NCI-H82 treated with DMSO at 0.1 percent for 48 hours (cell line): ENCODE data around the gene TMEM119.

Source experiments
- DNase-seq: peaks from one replicate; lab custom pipeline; 2025; ENCODE audit not compliant: unreplicated experiment; lab: John Stamatoyannopoulos, UW

TMEM119 gene, protein sequence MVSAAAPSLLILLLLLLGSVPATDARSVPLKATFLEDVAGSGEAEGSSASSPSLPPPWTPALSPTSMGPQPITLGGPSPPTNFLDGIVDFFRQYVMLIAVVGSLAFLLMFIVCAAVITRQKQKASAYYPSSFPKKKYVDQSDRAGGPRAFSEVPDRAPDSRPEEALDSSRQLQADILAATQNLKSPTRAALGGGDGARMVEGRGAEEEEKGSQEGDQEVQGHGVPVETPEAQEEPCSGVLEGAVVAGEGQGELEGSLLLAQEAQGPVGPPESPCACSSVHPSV

DNA sequence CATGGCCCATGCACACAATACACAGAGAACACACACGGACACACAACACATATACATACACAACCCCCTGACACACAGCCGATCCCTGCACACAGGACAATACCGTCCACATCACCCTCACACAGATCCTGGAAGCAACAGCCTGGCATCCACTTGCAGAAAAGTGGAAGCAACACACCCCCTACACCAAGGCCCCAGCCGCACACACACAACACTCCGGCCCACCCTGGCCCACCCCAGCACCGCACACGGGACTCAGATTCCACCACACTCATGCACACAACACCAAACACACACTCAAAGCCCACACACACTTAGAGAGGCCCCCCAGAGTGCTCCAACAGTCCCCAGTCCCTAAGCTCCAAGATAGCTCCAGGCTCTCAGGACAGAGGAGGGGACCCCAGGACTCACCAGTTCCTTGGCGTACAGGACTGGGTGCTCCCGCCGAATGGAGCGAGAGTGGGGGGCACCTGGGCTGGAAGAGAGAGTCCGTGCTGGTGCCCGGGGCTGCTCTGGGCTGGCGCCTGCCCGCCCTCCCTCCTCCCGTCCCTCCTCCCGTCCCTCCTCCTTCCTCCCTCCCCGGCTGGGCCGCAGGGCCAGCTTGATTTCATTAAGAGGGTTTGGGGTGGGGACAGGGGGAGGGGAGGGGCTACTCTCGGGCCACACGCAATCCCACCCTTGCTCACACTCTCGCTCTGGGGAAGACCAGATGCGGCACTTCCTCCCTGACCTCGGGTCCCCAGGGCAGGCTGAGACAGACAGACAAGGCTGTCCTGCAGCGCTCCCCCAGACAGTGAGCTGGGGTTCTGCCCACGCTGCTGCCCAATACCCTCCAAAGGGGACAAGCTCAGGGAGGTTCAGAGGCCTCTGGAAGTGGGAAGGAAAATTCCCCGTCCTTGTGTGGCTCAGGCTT is at the start of gene TMEM119:
TMEM119 (minus strand) TSS at position 526 of the 913 bp plus-strand sequence. CDS start 5,701 bp downstream, outside the sequence.
- no peak for DNase-seq

DNA sequence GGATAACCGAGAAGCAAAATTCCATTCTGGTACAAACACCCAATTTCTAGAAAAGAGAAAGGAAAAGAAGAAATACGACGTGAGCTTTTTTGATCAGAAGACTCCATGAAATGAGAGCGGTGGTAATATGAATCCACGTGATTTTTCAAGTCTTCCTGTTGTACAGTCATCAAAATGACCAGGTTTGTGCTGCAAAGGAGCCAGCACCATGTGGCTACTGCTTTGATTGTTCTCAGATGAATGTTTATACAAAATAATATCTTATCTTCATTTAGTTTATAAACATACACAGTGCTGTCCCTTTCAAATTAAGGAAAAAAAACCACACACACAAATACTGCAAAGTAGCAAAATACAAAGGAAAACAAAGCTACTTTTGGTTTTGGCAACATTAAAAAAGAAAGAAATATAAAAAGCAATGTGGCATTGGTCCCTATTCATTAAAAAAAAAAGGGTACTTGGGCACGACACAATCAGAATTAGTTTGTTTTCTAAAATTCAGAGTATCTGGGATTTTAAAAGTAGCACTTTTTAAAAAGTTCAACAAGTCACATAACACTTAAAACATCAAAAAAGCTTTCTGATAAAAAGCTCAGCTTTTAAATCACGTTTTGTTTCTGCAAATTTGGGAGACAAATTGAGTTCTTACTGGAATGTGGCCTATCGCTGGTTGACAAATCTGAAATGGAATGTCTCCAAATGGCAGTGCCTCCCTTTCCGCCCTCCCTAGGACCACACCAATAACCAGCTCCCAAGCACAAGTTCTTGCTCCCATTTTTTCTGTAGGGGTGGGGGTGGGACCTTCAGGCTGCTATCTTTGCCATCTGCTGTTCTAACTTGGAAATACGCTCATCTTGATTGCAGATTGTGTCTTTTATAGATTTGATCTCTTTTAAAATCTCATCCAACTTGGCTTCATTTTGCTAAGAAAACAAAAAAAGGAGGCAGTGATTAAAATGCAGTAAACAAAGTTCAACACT is 49.0 kb upstream of the TMEM119 start:
- DNase-seq, result no peak

- no peak for DNase-seq
Measured at GRCh38 chr12:108645686-108646599, 48.1 kb upstream of the TMEM119 start.

- no peak for DNase-seq
Measured at GRCh38 chr12:108644811-108645120, 46.9 kb upstream of the TMEM119 start.

GRCh38 chr12:108643941-108644810 is 46.3 kb upstream of the TMEM119 start:
- no peak for DNase-seq

DNA sequence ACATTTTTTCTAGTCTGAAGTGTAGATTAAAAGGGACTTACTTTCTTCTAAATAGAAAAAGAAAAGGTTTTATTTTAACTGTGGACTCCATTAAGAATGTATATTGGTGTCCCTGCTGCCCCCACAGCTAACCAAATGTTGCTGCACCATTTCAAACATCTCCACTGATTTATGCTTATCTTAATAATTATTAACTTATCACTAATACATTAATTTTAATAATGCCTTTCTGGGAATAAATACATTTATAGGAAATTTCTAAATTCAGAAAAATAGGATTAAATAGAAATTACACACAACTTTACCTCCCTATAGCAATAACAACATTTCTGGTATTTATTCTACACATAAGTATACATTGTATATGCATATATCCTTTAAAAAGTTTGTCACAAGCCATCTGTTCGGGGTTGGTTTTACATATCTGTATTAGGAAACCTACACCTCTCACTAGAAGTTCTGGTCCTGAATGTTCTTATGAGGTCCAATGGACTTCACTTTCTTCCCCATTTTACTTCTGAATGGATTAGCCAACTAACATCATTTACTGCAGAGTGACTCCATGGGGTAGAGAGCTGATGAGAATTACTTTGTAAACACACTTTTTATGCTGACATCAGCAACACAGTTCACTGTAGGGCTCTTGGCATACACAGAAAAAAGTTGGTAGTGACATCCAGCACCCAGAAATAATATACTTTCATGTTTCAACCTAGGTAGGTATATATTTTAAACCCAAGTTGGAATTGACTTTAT is 45.2 kb upstream of the TMEM119 start:
- DNase-seq, result no peak

DNA sequence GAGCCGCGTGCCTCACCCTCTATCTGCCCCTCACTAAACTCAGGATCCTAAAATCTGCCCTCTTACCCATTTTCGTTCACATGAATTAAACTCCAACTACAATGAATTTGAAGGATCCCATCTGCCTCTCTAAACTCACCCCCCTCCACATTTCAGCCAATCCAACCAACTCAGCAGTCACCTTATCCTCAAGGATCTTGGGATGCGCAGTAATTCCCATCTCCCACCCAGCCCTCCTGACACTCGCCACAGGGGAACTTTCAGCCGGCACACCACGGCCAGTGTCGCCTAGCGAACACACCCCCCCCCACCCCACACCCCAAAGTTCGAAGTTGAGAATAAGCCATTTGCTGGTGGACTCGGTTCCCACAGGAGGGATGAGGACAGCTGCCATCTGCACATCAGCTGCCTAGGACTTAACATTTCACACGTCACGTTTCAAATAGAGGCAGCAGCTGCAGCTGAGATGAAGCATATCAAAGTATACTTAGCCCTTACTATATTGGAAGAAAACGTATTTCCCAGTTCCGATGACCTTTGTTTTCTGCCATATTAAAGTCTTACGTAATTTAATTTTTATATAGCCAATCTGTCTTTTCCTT is 44.5 kb upstream of the TMEM119 start:
- DNase-seq, result peak; percentile 55

- DNase-seq, result no peak
Measured at GRCh38 chr12:108641446-108642268, 43.8 kb upstream of the TMEM119 start.

GRCh38 chr12:108640802-108641445 is 43.0 kb upstream of the TMEM119 start:
- no peak for DNase-seq

GRCh38 chr12:108638997-108639822 is 41.3 kb upstream of the TMEM119 start:
- DNase-seq, result no peak

GRCh38 chr12:108638141-108638827 is 40.4 kb upstream of the TMEM119 start:
- no peak for DNase-seq

DNA sequence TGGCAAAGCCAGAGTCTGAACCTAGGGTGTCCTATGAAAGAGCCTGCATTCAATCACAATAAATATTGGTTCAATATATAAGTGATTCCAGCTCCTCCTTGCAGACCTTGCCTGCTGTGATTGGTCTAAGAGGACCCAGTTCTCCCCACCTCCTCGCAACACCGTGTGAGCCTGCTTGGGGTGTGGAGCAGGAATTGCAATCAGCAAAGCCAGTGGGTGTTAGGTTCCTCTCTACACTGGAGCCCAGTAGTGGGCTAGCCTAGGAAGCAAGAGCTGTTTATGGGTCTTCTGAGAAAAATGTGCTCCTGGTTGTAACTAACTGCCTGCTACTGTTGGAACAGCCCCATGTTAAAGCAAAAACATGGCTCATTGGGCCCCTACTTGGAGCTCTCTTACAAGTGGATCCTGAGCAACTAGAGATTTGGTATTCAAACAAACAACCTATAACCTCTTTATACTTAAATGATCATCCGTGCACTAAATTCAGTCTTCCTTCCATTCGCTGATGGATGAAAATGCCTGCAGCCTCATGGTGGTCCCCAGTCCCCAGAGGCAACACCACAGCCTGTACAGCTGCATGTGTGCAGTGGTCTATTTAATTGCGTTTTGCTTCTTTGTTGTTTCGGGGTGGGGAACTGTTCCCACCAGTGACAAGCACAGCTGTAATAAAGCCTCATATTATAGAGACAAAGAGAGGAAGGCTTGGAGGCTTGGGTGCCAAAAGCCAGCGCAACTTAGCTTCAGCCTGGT is 39.5 kb upstream of the TMEM119 start:
- no peak for DNase-seq

GRCh38 chr12:108635997-108636808 is 38.3 kb upstream of the TMEM119 start:
- no peak for DNase-seq
